GM19193 (cell line): Measurements from ENCODE around the gene CTAGE1.

Experiments used
- POLR2A ChIP-seq: IDR thresholded peaks from 4 replicates; pipeline ENCODE4 v1.6.1; 2011; ENCODE audit not compliant: insufficient read depth, insufficient read length; ENCODE audit errors: extremely low read depth

Gene CTAGE1

DNA sequence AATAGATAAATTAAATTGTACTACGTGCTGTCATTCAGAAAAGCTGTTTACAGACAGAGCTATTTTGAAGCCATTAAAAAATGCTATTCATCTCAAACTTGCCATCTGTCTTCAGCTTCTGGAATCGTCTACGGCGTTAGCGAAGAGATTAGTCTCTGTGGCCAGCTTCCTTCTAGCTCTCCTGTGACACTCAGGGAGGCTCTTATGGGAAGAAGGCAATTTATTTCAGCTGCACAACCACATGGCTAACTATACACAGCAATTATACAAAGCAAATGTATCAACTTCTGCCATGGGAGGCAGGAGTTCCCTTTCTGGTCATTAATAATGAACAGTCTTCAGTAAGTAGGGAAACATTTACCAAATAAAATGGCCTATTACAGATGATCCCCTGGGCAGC, 6.3 kb downstream of the CTAGE1 start:
- TF ChIP-seq POLR2A, result no peak

DNA sequence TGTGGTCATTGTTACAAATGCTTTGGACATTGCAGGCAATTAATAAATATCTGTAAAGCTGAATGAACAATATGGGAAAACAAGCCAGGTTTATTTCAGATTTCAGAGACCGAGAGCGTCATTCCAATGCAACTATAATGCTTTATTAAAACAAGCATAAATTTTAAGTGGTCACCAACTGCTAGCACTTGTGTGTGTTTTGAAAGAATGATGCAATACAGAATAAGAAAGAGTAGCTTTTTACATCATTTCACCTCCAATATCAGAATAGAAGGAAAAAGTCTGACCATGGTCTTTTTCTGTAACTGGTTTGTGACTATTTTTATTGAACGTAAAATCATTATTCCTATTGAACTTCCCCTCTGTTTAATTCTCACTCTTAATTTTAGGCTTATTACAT, 7.6 kb downstream of the CTAGE1 start:
- TF ChIP-seq POLR2A, result no peak

DNA sequence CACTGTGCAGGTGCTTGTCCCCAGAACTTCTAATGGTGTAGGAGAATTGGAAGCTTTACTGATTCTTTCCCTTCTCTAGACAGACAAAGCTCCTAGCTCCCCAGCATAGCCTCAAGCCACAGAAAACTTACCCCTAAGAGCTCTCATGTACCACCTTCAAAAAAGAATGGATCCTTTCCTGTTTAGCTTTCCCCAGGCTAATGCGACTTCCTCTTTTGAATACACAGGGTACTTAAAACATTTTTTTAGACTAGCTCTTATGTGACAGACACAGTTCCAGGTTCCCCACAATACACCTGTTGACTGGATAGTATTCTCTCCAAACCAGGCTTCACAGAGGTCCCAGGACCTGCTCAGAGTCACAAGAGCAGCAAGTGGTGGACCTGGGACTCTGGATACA, 8.3 kb downstream of the CTAGE1 start:
- TF ChIP-seq POLR2A, result no peak

DNA sequence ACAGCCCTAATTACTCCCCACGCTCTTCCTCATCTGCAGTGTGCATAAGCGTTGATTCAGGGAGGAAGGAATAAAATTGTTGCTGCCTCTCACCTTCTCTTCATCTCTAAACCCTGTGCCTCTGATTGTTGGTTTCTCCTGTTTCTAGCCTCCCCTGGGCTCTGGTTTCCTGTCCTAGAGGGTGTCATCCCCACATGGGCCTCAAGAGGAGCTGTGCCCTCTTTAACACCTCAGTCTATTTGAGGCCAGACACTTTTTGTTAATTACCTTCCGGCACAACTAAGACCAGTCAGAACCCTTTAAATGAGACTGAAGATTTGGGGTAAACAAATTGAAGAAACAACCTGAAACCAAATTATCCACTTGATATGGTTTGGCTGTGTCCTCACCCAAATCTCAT, 9.7 kb downstream of the CTAGE1 start:
- TF ChIP-seq POLR2A, result no peak

DNA sequence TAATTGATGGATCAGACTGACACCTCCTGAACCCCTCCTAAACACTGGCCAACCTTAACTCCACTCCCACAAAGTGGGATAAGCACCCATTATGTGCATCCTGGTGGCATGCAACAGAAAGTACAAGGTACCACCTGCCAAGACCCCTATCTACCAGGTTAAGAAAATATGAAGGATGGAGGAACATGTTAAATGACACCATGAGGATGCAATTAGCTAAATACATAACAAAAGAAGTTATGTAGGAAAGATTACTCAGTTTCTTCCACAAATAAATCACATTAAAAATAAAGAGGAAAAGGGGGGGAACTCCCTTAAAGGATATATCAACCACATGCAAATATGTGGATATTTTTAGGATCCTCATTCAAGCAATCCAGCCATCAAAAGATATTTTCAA, 12.6 kb downstream of the CTAGE1 start:
- no peak for TF ChIP-seq POLR2A

GRCh38 chr18:22403950-22404349, 13.8 kb downstream of the CTAGE1 start:
- TF ChIP-seq POLR2A, result no peak

DNA sequence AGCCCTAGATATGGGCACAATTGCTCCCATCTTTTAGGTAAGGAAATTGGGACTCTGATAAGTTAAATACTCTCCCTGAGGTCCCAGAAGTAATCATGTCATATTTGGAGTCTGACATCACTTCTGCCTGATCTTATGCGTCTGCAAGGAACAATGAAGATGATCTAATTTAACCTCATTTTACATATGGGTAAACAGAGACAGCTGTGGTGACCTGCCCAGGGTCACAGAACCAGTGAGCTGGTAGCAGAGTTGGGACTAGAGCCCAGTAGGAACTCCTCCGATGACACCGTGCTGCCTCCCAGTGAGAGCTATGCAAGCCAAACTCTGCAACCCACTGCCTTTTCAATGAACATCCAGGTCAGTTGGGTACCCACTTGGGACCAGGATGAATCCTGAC, 17.8 kb downstream of the CTAGE1 start:
- TF ChIP-seq POLR2A, result no peak

DNA sequence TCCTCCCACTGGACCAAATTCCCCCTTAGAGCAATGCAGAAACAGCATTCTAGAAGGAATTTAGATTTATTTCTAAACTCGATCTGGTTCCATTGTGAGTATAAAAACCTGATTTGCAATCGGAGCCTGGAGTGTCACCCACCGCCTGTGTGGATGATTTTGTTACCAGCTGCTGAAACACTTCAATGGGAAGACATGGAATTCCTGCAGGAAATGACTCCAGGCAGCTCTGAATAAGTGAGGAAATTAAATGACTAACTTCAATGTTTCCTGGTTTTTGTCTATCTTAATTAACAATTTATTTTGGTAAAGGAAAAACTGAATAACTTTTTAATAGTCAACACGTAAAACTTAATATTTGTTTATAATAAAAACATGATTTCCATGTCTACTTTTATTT, 19.3 kb downstream of the CTAGE1 start:
- no peak for TF ChIP-seq POLR2A

DNA sequence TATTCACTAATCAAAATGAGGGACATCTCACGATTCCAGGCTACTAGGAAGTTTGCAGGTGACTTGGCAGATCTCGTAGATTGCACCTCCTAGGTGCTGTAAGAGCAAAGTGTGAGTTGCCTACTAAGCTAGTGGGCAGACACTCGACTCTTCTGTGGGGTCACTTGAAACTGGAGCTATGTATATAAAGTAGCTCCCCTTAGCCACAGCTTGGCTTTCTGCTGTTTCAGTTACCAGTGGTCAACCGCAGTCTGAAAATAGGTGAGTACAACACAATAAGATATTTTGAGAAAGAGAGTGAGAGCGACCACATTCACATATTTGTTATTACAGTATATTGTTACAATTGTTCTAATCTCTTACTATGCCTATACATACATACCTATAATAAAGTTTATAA, 23.3 kb downstream of the CTAGE1 start:
- no peak for TF ChIP-seq POLR2A

- TF ChIP-seq POLR2A, result no peak
These were observed 26.0 kb downstream of the CTAGE1 start for GRCh38 chr18:22391407-22392345.

DNA sequence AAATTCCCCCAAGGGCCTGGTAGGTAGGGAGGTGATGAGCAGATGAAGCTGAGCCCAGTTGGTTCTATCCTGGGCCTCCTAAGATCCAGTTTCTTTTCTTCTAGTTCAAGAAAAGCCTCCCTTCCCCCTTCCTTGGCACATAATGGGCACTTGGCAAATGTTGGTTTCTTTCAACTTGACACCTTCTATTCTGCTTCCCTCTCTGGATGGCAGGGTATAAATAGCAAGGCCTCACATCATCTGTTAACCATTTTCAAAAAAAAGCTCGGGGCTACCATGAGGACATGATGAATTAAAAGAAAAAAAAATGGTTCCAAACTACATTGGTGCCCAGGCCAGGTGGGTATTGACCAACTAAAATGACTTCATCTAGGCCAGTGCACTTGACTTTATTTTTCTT, 29.9 kb downstream of the CTAGE1 start:
- TF ChIP-seq POLR2A, result no peak

DNA sequence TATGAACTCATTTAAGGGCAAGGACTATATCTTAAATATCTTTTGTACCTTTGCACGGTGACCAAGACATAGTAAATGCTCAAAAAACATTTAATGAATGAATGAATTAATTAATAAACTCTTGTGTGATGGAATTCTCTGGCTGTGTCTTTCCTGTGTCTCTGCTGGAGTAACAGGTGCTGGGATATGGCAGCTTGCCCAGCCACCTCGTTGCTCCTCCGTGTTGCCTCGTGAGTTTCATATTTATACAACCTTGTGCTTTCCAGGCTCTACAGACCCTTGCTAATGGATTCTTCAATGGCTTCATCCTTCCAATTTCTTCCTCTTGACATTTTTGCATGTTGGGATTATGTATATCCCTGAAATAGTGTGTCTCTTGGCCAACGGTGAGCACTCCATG, 30.4 kb downstream of the CTAGE1 start:
- no peak for TF ChIP-seq POLR2A

GRCh38 chr18:22385718-22386117, 32.0 kb downstream of the CTAGE1 start:
- TF ChIP-seq POLR2A, result no peak

DNA sequence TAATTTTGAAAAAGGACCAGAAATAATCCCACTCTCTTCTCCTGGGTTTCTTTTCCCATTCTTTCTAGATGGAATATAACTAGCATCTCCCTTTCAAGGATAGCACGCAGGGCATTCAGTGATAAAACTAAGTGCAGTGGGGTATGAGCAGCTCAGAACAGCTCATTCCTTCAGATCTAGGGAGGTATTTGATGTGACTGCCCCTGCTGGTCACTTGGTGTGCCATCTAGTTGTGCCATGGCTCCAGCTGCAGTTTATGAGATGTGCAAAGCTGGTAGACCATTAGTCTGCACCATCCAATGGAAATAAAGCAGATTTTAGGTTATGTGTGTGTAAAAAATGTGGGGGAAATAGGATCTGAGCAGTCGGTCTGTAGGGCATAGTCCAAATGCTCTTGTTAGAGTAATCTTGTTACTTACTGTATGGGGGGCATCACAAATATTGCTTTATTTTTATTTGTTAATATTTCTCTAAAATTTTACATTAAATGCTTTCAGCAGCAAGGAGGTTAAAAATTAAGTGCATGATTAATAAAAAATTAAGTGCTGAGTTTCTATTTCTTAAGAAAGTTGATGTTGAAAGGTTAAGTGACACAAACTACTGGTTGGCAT, 38.9 kb downstream of the CTAGE1 start:
- TF ChIP-seq POLR2A, result no peak

DNA sequence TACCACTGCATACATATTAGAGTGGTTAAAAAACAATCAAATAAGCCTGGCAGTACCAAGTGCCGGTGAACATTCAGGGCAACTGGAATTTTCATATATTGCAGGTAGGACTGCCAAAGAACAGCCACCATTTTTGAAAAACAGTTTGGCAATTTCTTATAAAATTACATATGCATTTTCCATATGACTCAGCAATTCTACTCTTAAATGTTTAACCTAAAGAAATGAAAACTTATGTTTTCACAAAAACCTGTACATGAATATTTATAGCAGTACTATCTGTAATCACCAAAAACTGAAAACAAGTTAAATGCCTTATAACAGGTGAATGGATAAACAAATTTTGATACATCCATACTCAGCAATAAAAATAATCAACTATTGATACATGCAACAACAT, 39.9 kb downstream of the CTAGE1 start:
- no peak for TF ChIP-seq POLR2A

DNA sequence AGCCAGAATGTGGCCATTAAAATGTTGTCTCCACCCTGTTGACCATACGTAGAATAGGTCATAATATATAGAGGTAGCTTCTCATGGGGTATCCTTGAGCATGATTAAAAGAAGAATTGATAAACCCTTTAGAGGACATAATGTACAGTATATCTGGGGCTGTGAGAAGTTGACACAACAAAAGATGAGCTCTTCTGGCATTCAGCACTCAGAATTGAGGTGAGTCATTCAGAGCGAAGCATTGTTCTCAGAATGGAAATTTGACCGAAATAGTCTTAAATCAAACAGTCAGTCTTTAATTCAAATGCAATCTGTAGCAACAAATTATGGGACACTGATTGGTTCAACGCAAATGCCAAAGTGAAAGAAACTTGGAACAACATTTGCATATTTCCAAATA, 47.3 kb downstream of the CTAGE1 start:
- no peak for TF ChIP-seq POLR2A
